Activated CD8-positive, alpha-beta memory T cell treated with anti-CD3 and anti-CD28 coated beads for 48 hours (primary cell): ENCODE measurements around the gene NFKBIB.

ENCODE experiments used
- DNase-seq, 3 experiments: peaks; one replicate each; pipeline ENCODE4 v3.0.0-alpha.2; 2020; ENCODE audit warnings: low read depth in 2 of 3, low spot score in 2 of 3

The NFKBIB gene

DNA sequence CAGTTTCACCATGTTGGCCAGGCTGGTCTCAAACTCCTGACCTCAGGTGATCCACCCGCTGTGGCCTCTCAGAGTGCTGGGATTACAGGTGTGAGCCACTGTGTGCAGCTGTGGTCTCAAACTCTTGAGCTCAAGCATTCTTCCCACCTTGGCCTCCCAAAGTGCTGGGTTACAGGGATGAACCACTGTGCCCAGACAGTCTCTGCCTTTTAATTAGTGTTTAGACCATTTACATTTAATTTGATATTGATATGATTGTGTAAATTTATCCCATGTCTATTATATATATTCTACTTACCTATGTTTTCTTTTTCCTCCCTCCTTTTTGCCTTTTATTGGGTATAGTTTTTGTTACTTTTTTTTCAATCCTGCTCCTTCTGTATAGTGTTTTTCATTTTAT is 1.9 kb downstream of the NFKBIB start:
- DNase-seq = no peak

DNA sequence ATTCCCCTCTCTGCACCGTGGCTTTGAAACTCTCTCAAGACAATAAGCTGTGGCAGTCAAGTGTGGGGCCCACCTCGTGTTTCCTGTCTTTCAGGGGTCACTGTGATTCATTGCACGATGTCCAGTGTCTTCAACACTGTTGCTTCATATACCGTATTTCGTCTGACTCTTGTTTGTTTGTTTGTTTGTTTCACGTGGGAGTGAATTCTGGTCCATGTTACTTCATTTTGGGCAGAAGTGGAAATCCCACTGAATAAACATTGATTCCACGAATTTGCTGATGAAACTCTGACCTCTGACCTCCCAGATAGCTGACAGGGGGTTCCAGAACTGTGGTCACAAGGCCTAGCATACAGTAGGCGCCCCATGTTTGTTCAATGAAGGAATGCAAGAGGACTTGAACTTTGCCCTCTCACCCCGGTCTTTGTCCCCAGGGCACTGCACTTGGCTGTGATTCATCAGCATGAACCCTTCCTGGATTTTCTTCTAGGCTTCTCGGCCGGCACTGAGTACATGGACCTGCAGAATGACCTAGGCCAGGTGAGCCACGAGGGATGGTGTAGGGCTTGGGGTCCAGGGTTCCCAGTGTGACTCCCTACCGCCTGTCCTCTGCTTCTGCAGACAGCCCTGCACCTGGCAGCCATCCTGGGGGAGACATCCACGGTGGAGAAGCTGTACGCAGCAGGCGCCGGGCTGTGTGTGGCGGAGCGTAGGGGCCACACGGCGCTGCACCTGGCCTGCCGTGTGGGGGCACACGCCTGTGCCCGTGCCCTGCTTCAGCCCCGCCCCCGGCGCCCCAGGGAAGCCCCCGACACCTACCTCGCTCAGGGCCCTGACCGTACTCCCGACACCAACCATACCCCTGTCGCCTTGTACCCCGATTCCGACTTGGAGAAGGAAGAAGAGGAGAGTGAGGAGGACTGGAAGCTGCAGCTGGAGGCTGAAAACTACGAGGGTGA is 5.1 kb downstream of the NFKBIB start:
- DNase-seq = no peak

DNA sequence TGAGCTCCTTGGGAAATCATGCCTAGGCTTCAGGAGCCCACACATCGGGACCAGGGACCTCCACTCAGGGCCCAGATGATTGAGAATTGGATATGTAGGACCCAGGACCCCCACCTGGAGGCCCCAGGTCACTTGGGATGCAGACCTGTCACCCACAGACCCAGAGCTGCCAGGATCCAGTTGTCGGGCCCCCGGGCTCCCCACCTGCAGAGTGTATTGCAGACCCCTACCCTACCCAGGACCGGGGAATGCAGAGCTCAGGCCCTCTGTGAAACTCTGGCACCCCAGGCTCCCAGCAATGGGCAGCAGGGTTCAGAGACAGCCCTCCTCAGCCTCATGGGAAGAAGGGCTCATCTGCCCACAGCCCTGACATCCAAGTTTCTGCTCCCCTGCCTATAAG is 5.9 kb downstream of the NFKBIB start:
- no peak for DNase-seq

DNA sequence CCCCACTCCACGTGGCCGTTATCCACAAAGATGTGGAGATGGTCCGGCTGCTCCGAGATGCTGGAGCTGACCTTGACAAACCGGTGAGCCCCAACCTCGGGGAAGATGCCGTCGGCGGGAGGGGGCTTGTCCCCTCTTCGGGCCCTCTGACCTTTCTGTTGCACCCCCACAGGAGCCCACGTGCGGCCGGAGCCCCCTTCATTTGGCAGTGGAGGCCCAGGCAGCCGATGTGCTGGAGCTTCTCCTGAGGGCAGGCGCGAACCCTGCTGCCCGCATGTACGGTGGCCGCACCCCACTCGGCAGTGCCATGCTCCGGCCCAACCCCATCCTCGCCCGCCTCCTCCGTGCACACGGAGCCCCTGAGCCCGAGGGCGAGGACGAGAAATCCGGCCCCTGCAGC is 7.5 kb downstream of the NFKBIB start:
- DNase-seq = no peak

DNA sequence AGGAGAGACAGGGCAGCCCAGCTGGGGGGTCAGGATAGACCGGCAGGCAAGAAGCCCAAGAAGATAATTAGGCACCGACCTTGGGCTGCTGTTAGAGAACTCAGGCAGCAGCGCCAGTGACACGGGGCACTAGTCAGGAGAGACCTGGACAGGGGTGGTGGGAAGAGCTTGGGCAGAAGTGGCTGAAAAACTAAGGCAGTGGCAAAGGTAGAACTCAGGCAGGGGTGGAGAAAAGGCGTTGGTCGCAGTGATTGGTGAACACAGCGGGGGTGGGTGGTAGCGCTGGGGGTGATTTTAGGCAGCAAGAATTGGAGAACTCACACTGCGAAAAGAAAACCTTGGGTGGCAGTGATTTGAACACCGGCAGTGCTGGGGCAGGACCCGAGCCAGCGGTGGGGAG is 7.9 kb downstream of the NFKBIB start:
- DNase-seq = no peak

DNA sequence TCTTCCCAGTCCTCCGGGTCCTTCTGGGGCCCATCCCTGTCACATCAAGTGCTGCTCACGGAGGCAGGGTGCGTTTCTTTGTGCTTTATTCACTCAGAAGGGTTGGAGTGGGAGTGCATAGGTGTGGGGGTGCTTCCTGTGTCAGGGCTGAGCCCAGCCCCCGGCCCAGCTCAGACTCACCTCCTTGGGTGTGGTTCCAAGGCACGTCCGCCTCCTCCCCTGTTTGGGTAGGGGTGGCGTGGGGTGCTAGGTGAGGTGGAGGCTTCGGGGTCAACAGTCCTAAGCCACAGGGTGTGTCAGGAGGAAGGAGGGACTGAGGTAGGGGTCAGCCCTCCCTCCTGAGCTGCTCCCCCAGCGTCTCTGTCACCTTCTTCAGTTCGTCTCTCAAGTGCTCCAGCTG is 9.1 kb downstream of the NFKBIB start:
- DNase-seq = no peak

DNA sequence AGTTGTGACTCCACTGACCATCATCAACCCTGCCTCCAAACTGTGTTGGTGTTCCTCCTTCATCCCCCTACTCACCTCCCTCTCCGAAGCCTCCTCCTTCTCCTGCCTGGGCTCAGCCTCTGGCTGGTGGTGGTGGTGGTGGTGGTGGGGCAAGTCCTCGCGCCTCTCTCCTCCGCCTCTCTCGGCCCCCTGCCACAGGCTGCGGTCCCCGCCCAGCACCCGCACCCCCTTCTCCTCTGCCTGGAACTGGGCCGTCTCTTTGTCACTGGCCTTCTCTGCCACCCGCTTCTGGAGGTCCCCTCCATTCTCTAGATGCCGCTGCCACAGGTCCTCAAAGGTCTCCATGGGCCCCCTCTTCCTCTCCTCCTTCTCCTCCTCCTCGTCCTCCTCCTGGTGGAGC is 10.7 kb downstream of the NFKBIB start:
- no peak for DNase-seq

DNA sequence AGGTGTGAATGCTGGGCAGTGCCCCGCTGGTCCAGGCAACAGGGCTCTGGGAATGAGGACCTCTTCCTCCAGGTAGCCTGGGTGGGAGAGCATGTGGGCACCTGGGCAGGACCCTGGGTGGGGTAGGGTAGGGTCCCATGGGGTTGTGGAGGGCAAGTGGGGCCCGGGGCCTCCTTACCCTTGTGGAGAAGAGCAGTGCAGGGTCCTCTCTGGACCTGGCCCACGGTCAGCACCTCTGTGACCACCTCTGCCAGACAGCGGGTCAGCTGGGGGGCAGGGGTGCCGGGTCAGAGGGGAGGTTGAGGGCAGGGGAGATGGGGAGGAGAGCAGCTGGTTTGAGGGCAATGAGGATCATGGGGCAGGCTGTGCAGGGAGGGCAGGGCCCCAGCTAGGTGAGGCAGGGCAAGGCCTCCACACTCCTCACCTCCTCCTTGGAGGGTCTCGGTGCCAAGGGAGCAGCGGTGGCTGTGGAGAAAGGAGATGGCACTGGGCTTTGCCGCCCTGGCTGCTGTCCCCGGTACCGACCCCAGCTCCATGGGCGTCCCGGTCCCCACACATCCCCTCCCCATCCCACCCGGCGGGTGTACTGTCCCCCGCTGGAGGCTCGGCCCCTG is 11.7 kb downstream of the NFKBIB start:
- no peak for DNase-seq

DNA sequence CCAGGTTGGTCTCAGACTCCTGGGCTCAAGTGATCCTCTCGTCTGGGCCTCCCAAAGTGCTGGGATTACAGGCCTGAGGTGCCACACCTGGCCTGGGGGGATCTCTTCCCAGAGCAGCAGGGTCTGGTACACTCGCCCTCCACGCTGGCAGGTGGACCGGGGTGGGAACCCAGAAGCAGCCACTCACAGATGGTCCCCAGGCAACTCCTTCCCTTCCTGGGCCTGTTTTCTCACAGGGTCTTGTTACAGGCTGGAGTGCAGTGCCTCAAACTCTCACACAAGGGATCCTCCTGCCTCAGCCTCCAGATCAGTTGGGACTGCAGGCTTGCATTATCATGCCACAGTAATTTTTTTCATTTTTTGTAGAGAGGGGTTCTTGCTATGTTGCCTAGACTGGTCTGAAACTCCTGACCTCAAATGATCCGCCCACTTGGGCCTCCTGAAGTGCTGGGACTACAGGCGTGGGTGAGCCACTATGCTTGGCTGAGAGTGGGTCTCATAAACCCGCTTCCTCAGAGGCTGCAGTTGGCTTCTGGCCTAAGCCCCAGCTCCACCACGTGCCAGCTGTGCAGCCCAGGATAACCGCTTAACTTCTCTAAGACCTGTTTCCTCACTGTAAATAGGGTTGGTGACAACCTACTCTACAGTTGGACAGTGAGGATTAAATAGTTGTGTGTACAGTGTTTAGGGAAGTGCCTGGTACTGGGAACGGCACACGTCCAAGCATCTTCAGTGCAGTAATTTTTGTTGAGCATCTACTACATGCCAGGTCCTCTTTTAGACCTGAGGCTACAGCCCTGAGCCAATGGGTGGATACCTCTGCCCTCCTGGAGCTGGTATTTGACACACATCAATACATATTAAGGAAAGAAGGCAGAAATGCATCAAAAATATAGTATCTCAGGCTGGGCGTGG is 13.1 kb downstream of the NFKBIB start:
- no peak for DNase-seq

DNA sequence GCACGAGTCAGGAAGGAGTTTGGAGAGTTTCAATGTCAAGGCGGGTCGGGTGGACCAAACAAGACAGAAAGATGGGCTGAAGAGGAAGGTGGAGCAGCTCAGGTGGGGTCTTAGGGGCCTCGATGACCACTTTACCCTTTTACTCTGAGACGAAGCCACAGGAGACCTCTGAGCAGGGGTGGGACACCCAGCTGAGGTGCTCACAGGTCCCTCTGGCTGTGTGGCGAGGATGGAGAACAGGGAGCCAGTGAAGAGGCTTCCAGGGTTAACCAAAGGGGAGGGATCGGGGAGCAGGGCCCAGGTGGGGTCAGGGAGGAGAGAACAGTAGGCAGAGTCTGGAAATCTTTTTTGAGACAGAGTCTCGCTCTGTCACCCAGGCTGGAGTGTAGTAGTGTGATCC is 14.2 kb downstream of the NFKBIB start:
- no peak for DNase-seq

DNA sequence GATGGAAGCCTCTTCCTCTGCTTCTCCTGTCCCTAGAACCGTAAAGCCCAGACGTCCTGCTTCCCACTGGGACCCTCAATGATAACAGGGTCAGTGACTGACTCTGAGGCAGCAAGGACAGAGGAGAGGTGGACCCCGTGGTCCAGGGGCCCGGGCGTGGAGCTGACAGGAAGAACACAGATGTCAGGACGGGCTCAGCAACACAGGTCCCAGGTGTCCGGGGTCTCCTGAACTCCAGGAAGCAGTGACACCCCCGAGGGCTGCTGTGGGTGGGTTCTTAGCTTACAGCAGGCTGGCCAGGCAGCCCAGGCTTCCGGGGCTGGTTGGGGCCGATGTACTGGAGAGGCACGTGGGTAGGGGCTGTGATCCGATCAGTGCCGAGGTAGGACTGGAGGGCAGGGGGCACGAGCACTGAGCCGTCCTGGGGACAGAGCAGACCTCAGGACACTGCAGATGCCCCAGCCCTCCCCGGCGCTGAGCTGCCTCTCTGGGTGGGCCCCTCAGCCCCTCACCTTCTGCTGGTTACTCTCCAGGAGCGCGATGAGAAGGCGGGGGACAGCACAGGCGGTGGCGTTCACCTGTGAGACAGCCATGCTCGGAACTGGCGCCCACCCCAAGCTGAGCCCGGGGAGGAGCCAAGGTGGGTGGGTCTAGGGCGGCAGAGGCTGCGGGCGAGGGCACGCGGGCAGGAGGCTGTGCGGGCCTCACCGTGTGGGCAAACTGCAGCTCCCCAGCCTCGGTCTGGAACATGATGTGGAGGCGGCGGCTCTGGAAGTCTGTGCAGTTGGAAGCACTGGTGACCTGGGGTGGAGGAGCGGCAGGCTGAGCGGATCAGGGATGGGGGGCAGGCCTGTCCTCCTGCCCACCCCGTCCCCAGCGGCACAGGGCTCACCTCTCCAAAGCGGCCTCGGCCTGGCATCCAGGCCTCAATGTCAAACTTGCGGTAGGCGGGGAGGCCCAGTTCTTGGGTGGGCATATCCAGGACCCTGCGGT is 15.9 kb downstream of the NFKBIB start:
- DNase-seq = no peak

DNA sequence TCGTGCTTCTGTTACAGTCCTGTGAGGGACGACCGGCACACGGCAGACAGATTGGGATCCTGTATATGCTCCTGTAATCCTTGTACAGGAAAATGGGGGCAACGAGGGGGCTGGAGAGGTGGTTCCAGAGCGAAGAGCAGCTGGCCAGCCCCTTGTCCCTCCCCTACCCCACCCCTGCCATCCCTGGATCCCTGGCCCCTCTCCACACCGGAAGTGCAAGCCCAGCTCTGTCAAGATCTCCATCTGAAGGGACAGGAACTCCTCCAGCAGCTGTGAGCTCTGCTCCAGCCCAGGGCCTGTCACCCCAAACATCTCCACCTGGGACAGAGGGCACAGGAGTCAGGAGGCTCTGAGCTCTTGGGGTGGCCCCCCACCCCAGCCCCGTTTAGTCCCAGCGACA is 17.7 kb downstream of the NFKBIB start:
- no peak for DNase-seq

DNA sequence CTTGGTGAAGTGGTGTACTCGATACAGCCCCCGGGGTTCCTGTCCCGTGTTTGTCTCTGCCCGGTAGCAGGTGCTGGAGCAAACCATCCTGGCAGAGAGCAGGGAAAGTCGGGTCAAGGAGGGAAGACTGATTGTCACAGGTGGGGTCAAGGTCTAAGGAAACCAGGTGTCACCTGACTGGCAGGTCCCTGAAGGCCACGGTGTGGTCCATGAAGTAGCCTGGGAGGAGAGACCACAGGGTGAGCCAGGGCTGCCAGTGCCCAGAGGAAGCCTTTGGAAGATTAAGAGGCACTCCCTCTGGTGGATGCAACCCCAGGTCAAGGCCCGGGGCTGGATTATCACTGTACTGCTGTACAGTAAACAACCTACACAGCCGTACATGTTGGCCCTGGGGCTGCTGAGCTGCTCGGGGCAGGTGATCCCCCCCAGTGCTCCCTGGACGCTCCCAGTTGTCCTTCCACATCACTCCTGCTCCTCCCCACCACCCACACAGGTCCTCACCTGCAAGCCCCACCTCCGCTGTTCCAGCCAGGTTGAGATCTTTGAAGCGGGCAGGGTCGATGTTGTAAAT is 18.2 kb downstream of the NFKBIB start:
- no peak for DNase-seq

DNA sequence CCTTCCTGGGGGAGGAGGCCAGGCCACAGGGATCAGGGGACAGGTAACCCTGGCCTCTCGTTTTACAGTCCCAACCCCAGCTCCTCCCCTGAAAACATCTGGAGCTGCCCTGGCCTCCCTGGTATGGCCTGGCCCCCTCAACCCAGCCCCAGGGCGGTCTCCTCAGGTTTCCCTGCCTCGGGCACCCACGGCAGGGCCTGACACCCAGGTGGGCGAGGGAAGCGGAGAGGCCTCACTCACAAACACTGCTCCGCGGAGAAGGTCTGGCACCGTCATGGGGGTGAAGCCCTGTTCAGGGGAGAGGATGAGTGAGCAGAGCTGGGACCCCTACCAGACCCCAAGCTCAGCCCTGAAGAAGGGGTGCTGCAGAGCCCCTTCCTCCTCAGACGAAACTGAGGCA is 18.8 kb downstream of the NFKBIB start:
- no peak for DNase-seq

DNA sequence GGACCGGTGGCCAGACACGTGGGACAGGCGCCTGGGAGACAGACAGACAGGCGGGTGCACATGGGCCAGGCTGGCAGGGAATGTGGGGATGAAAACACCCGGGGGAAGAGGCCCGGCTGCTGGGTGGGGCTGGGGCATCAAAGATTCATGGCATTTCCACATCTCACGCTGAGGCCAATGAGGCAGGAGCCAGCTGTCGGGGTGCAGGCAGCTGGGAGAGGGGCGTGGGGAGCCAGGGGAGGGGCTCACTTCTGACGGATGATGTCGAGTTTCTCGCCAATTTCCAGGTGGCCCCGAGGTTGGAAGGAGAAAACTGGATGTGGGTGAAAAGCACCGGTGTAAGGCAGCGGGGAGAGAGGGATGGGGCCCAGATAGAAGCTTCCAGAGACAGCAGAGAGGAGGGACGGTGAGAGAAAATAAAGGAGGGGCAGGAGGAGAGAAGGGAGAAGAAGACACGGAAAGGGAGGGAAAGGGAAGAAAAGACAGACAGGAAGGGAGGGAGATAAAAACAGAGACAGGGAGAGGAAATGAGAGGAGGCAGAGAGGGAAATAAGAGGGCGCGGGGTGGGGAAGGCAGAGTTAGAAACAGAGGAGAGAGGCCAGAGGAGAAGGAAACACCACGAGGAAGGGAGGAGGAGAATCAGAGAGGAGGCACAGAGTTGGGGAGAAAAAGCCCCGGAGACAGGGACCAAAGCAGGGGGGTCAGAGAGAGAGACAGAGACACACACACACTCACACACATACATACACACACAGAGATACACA is 20.2 kb downstream of the NFKBIB start:
- no peak for DNase-seq

DNA sequence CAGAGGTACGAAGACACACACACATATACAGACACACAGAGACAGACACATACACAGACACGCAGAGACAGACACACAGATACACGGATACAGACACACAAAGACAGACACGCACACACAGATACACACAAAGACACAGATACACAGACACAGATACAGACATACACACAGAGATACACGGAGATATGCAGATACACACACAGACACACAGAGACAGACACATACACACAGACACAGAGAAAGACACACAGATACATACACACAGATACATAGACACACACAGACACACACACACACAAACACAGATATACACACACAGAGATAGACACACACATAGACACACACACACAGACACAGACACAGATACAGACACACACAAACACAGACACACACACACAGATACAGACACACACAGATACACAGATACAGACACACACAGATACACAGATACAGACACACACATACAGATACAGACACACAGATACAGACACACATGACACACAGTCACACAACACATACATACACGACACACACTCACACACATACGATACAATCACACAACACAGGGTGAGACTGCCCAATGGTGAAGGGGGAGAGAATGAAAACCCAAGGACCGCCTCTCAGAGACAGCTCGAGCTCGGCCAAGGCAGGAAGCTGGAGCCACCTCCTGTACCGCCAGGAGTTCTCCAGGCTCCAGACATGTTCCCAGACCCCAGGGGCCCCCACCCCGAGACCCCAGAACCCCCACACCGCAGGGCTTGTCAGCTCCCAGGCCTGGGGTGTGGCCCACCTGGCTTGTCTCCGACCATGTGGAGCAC is 21.0 kb downstream of the NFKBIB start:
- no peak for DNase-seq

DNA sequence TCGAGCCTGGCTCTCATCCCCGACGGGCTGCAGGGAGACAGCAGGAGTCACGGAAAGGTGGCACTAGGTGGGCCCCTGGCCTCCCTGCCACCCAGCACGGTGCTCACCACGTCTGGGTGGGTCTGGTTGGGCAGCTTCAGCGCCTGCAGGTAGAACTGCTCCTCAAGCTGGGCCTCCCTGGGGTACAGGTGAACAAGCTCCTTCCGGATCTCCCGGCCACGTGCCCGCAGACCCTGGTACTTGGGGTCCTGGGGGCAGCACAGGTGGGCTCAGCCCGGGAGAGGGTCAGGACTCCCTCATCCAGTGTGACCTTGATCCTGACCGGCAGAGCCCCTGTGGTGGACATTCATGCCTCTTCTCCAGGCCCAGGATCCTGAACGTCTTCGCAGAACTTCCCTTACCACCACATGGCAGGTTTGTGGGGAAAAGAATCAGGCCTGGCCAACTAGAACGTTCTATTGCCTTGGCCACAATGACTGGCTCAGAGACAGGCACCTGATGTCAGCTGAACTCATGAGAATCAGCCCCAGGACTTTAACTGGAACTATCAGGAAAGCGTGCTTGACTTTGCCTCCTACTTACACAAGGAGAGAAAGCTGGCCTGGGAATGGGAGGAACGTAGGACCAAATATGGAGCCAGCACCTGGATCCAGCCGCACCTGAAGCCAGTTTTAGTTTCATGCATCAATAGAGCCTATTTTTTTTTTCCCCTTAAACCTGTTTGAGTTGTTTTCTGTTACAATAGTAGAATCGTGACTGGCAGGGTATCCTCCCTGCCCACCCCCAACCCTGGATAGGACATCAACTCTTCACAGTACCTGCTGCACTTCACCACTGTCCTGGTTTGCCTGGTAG is 21.9 kb downstream of the NFKBIB start:
- no peak for DNase-seq

DNA sequence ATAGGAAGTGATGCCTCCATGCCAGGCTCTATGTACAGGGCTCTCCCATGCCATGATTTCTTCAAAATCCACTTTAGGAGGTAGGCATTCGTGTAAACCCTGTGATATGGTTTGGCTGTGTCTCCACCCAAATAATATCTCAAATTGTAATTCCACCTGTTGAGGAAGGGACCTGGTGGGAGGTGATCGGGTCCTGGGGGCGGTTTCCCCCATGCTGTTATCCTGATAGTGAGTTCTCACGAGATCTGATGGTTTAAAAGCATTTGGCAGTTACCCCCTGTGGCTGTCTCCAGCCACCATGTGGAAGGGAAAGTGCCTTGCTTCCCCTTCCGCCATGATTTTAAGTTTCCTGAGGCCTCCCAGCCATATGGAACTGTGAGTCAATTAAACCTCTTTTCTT is 22.7 kb downstream of the NFKBIB start:
- DNase-seq = no peak
